B cell (primary cell): ENCODE results near the gene CCBE1. TPM values are rescaled to one million over a fixed set of nuclear protein-coding genes. Genes with fewer than 3 reads are reported as not detected.

Source experiments
- ATAC-seq: fragments of 200-7000 bp; cut with Tn5 transposase; one replicate; pipeline ENCODE4 v1.10.0; 2021; ENCODE audit warnings: low read depth, mild to moderate bottlenecking, moderate number of reproducible peaks, moderate library complexity
- CTCF ChIA-PET: fragments of 350-600 bp; sonication (Branson Sonifier 250); formaldehyde crosslinking; loops from one replicate; lab custom pipeline; 2021; ENCODE audit warnings: antibody characterized with exemption, inconsistent platforms; lab: Charles Lee
- POLR2A ChIA-PET: fragments of 350-600 bp; sonication (Branson Sonifier 250); formaldehyde crosslinking; loops from one replicate; lab custom pipeline; 2021; ENCODE audit warnings: antibody characterized with exemption; lab: Charles Lee
- DNase-seq: peaks from one replicate; pipeline ENCODE4 v3.0.0; 2013
- H2AFZ ChIP-seq: 2 replicates; pipeline ENCODE4 v1.6.1; 2012; ENCODE audit warnings: mild to moderate bottlenecking, low read depth, low read length; ENCODE audit not compliant: insufficient read depth, poor library complexity, severe bottlenecking
- H3K27ac ChIP-seq, 2 donors: 1 replicate in 1 of 2; 2 replicates in 1 of 2; pipeline ENCODE4 v1.5.1; 2012 to 2013; ENCODE audit warnings: low read length in 2 of 2, mild to moderate bottlenecking in 2 of 2, moderate library complexity in 1 of 2
- H3K27me3 ChIP-seq, 4 experiments: fragments of 200-600 bp in 1 of 4; sonication (generic) in 1 of 4; replicated peaks in 1 of 4; 1 replicate in 2 of 4; 2 replicates in 2 of 4; pipeline versions ENCODE4 v1.6.1 to v1.7.0; 2013 to 2016; ENCODE audit warnings: low read length in 3 of 4, mild to moderate bottlenecking in 2 of 4, mixed read lengths in 1 of 4, moderate library complexity in 1 of 4; ENCODE audit not compliant: insufficient read depth in 4 of 4, control insufficient read depth in 3 of 4; ENCODE audit errors: control extremely low read depth in 1 of 4
- H3K36me3 ChIP-seq, 2 experiments: replicated peaks in 1 of 2; 1 replicate in 1 of 2; 2 replicates in 1 of 2; pipeline versions ENCODE4 v1.6.1 to v1.7.1; 2013; ENCODE audit warnings: low read length in 1 of 2; ENCODE audit not compliant: insufficient read depth in 2 of 2, control insufficient read depth in 1 of 2; ENCODE audit errors: control extremely low read depth in 1 of 2, extremely low read depth in 1 of 2
- H3K4me1 ChIP-seq, 2 donors: fragments of 200-600 bp in 1 of 2; sonication (generic) in 1 of 2; 1 replicate in 1 of 2; 2 replicates in 1 of 2; pipeline versions ENCODE4 v1.5.1 to v1.6.1; 2013 to 2017; ENCODE audit warnings: low read length in 2 of 2; ENCODE audit not compliant: control insufficient read depth in 2 of 2, insufficient read depth in 2 of 2
- H3K4me2 ChIP-seq: replicated peaks from 2 replicates; pipeline ENCODE3; 2012; ENCODE audit warnings: mild to moderate bottlenecking, low read depth, low read length; ENCODE audit not compliant: poor library complexity, severe bottlenecking
- H3K4me3 ChIP-seq, 5 experiments: fragments of 200-600 bp in 1 of 5; sonication (generic) in 1 of 5; 1 replicate in 3 of 5; 2 replicates in 2 of 5; pipeline versions ENCODE4 v1.5.1 to v1.7.0; 2011 to 2016; ENCODE audit warnings: low read length in 4 of 5, mild to moderate bottlenecking in 4 of 5, low read depth in 2 of 5, control low read depth in 1 of 5, moderate library complexity in 1 of 5; ENCODE audit not compliant: insufficient read depth in 1 of 5; ENCODE audit errors: control extremely low read depth in 1 of 5, extremely low read depth in 1 of 5
- H3K79me2 ChIP-seq: fragments of 200-600 bp; sonication (generic); one replicate; pipeline ENCODE4 v1.6.0; 2016; ENCODE audit warnings: low read length; ENCODE audit not compliant: control insufficient read depth, insufficient read depth
- H3K9ac ChIP-seq: fragments of 200-600 bp; sonication (generic); 2 replicates; pipeline ENCODE4 v1.6.1; 2017; ENCODE audit warnings: mild to moderate bottlenecking, low read length, moderate library complexity
- H3K9me3 ChIP-seq, 3 donors: one replicate each; pipeline versions ENCODE4 v1.6.1 to v1.7.1; 2013; ENCODE audit warnings: low read length in 2 of 3; ENCODE audit not compliant: control insufficient read depth in 2 of 3, insufficient read depth in 1 of 3; ENCODE audit errors: control extremely low read depth in 1 of 3
- H4K20me1 ChIP-seq: 2 replicates; pipeline ENCODE4 v1.6.0; 2012; ENCODE audit warnings: mild to moderate bottlenecking, low read length; ENCODE audit not compliant: insufficient read depth, control insufficient read depth, poor library complexity, severe bottlenecking
- H3K27ac Mint-ChIP-seq: one replicate; pipeline ENCODE4 v1.8.0; 2021; ENCODE audit warnings: mixed read lengths
- H3K27me3 Mint-ChIP-seq: one replicate; pipeline ENCODE4 v1.8.0; 2021; ENCODE audit warnings: mixed read lengths
- H3K4me1 Mint-ChIP-seq: one replicate; pipeline ENCODE4 v1.8.0; 2021; ENCODE audit warnings: mixed read lengths
- H3K4me3 Mint-ChIP-seq: one replicate; pipeline ENCODE4 v1.8.0; 2021; ENCODE audit warnings: mixed read lengths
- H3K9me3 Mint-ChIP-seq: one replicate; pipeline ENCODE4 v1.8.0; 2022; ENCODE audit warnings: mixed read lengths; ENCODE audit not compliant: insufficient read depth
- EZH2 ChIP-seq: IDR thresholded peaks from 2 replicates; pipeline ENCODE4 v1.6.1; 2012; ENCODE audit warnings: borderline replicate concordance, low read depth, mild to moderate bottlenecking, moderate library complexity, low read length; ENCODE audit not compliant: insufficient read depth, poor library complexity, severe bottlenecking
- WGBS: methylation state at CpG from one replicate; pipeline ENCODE4 v1.1.5; 2013; ENCODE audit warnings: missing lambda C conversion rate; ENCODE audit not compliant: insufficient coverage; 5-methylcytosine and 5-hydroxymethylcytosine counted together
- intact Hi-C: fragments of 100-400 bp; cut with micrococcal nuclease; formaldehyde crosslinking; loops from one replicate; pipeline ENCODE4 v1.10.0; 2022
- polyA plus RNA-seq: library from polyadenylated mRNA; depleted of rRNA; stranded (reverse); fragments of >200 nt; gene quantifications from 2 replicates; pipeline ENCODE4 v1.2.3, GENCODE V29; 2012
- total RNA-seq, 2 donors: library from RNA; stranded (reverse); fragments of 120-200 nt in 1 of 2; gene quantifications; 1 replicate in 1 of 2; 2 replicates in 1 of 2; pipeline versions ENCODE4 v1.2.3 to v1.2.4, GENCODE V29; 2013 to 2022
- TF ChIP-seq, protein P1 (sequence below): fragments of 200-600 bp; IDR thresholded peaks from one replicate; pipeline ENCODE4 v1.8.0; 2022; ENCODE audit warnings: antibody characterized with exemption, mild to moderate bottlenecking

Gene CCBE1
- total and polyA plus RNA-seq, 2 donors (not counting 1 experiment from before 2014, with no cell fraction given) = not detected

DNA sequence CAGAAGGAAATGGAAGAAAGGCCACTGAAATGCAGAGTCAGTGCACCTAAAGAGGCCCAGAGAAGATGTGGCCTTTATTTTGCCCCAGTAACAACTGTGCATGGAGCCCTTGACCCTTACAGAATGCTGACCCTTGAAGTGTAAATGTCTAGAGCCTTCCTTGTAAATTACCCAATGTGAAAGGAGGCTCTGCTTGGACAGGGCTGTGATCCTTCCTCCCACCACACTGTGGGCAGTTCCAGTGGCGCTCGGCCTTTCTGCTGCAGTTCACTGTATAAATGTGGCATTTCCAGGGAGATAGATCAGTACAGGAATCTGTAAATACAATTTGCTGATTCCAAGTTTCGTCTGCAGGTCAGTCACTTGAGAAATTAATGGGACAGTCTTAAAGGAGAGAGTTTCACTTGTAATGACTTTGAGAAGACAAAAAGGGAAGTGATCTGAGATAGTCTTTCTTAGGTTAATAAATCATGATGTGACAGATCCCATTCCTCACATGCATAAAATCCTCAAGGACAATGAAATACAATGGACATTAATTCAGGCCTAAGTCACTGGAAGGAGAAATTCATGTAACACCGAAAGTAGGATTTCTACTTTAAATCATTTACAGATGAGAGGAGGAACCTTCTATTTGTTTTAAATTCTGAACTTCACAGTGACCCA, 204.3 kb downstream of the CCBE1 start:
- POLR2A ChIA-PET = no interaction called here
- Histone ChIP-seq H3K4me1 (no peaks in the 10 kb centered on the region), H3K9me3 (peaks cover 0 to 6% (median 0%) of the 10 kb centered on the region in 3 donors), H3K9ac (no peak overlapping the region), H3K4me3 (no peak overlapping the region), H2AFZ (no peak overlapping the region), H3K27me3 (no peaks in the 10 kb centered on the region), H3K79me2 (no peaks in the 10 kb centered on the region), H3K36me3 (no peaks in the 10 kb centered on the region), H3K4me2 (no peak overlapping the region), H4K20me1 (no peaks in the 10 kb centered on the region), H3K27ac (no peak overlapping the region)
- Mint-ChIP-seq H3K9me3 (no peaks in the 10 kb centered on the region), H3K4me3 (no peak overlapping the region), H3K27me3 (no peaks in the 10 kb centered on the region), H3K4me1 (peaks cover 2% of the 10 kb centered on the region), H3K27ac (no peak overlapping the region)
- no peak for DNase-seq
- WGBS = 71% methylated on average over 3 of the region's 4 CpGs
- CTCF ChIA-PET = interaction anchor here (0.6 kb wide), 1 partner anchor 929 kb away, joined by 3 read pairs; no protein-coding TSS in a partner anchor
- ATAC-seq = no peak
- TF ChIP-seq EZH2 = no peak
- TF ChIP-seq, protein P1, sequence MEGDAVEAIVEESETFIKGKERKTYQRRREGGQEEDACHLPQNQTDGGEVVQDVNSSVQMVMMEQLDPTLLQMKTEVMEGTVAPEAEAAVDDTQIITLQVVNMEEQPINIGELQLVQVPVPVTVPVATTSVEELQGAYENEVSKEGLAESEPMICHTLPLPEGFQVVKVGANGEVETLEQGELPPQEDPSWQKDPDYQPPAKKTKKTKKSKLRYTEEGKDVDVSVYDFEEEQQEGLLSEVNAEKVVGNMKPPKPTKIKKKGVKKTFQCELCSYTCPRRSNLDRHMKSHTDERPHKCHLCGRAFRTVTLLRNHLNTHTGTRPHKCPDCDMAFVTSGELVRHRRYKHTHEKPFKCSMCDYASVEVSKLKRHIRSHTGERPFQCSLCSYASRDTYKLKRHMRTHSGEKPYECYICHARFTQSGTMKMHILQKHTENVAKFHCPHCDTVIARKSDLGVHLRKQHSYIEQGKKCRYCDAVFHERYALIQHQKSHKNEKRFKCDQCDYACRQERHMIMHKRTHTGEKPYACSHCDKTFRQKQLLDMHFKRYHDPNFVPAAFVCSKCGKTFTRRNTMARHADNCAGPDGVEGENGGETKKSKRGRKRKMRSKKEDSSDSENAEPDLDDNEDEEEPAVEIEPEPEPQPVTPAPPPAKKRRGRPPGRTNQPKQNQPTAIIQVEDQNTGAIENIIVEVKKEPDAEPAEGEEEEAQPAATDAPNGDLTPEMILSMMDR = no peak
- intact Hi-C loops = no loop called here

DNA sequence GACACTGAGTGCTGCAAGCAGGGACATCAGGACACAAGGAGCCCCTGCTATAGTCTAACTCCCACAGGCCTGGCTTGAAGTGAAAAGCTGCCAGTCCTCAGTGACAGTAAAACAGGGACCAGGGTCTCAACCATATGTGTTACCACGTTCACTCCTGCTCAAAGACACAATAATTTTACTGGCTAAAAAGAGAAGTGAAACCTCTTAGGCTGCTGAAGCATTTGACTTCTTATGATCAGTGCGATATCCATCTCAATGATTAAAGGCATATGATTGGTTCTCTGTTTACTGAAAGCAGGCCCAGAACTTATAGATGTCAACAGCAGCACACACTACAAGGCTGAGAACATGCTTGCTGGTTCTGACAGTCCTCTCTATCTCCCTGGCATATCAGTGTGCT, 208.3 kb downstream of the CCBE1 start:
- intact Hi-C loops = no loop called here
- ATAC-seq = no peak

More for the DNA sequence above, 208.3 kb downstream of the CCBE1 start:
- Histone ChIP-seq H2AFZ (no peak overlapping the region), H3K27ac (no peak overlapping the region), H3K79me2 (no peaks in the 10 kb centered on the region), H3K9me3 (no peaks in the 10 kb centered on the region), H3K9ac (no peak overlapping the region), H3K36me3 (no peaks in the 10 kb centered on the region), H3K27me3 (peaks cover 0 to 2% (median 0%) of the 10 kb centered on the region in 4 experiments), H4K20me1 (no peaks in the 10 kb centered on the region), H3K4me1 (no peaks in the 10 kb centered on the region), H3K4me2 (no peak overlapping the region), H3K4me3 (no peak overlapping the region)
- H3K4me3 Mint-ChIP-seq = no peak overlapping the region
- POLR2A ChIA-PET = no interaction called here
- TF ChIP-seq, protein P1 = no peak
- TF ChIP-seq EZH2 = no peak
- WGBS = 0% methylated on average over 2 of the region's 2 CpGs
- CTCF ChIA-PET = no interaction called here
- H3K27me3 Mint-ChIP-seq = peaks cover 3% of the 10 kb centered on the region
- H3K27ac Mint-ChIP-seq = no peak overlapping the region
- DNase-seq = no peak
- no peaks in the 10 kb centered on the region for H3K9me3 Mint-ChIP-seq
- H3K4me1 Mint-ChIP-seq = peaks cover 2% of the 10 kb centered on the region
